HepG2 (cell line): ENCODE results near the gene ADRM1. TPM values are rescaled to one million over a fixed set of nuclear protein-coding genes. Genes with fewer than 3 reads are reported as not detected.

Experiments used
- ATAC-seq: fragments of 200-7000 bp; cut with Tn5 transposase; 3 replicates; pipeline ENCODE4 v1.9.1; 2020; ENCODE audit warnings: mild to moderate bottlenecking, moderate library complexity
- BruUV-seq: library from RNA; stranded (reverse); fragments of 400-500 nt; replicated peaks from 2 replicates; lab custom pipeline; 2021; lab: Mats Ljungman, UMichigan
- CTCF ChIA-PET: fragments of 300-600 bp; formaldehyde crosslinking; extraction: SDS; loops from one replicate; lab custom pipeline; 2021; ENCODE audit warnings: low total read pairs, inconsistent platforms, low intra/inter-chr PET ratio; lab: Yijun Ruan, JAX
- POLR2A ChIA-PET: fragments of 350-600 bp; sonication (Branson Sonifier 250); formaldehyde crosslinking; loops from one replicate; lab custom pipeline; 2020; ENCODE audit warnings: antibody characterized with exemption, inconsistent platforms; lab: Yijun Ruan, JAX
- DNase-seq: peaks from one replicate; pipeline ENCODE4 v3.0.0-alpha.2; 2015; ENCODE audit warnings: low spot score
- FAIRE-seq: peaks from 3 replicates; lab custom pipeline; 2011; peaks lifted over from hg19 to GRCh38; lab: Jason Lieb, UNC
- H2AFZ ChIP-seq: one replicate; pipeline ENCODE4 v1.6.1; 2011; ENCODE audit warnings: low read length, inconsistent platforms
- H3K27ac ChIP-seq: fragments of 300-600 bp; 3 replicates; pipeline ENCODE4 v1.8.0; 2011; ENCODE audit warnings: mixed run types, mild to moderate bottlenecking, mixed read lengths, low read length, inconsistent platforms; ENCODE audit not compliant: insufficient read depth; ENCODE audit errors: extremely low read length
- H3K27me3 ChIP-seq, 2 experiments: fragments of 200-600 bp in 1 of 2; 2 replicates in 1 of 2; 3 replicates in 1 of 2; pipeline versions ENCODE4 v1.6.0 to v1.8.0; 2011; ENCODE audit warnings: low read length in 2 of 2, mild to moderate bottlenecking in 2 of 2, moderate library complexity in 2 of 2, inconsistent platforms in 1 of 2; ENCODE audit not compliant: insufficient read depth in 2 of 2, control insufficient read depth in 1 of 2
- H3K36me3 ChIP-seq, 2 experiments: fragments of 200-600 bp in 1 of 2; replicated peaks in 1 of 2; 2 replicates in 1 of 2; 3 replicates in 1 of 2; pipeline versions ENCODE4 v1.5.1 to v1.8.0; 2011; ENCODE audit warnings: low read length in 2 of 2, inconsistent platforms in 1 of 2; ENCODE audit not compliant: insufficient read depth in 2 of 2, control insufficient read depth in 1 of 2
- H3K4me1 ChIP-seq: 2 replicates; pipeline ENCODE4 v1.5.1; 2012; ENCODE audit warnings: low read length, inconsistent platforms; ENCODE audit not compliant: insufficient read depth
- H3K4me2 ChIP-seq: 2 replicates; pipeline ENCODE4 v1.6.0; 2011; ENCODE audit warnings: low read depth, low read length, inconsistent platforms
- H3K4me3 ChIP-seq, 3 experiments: fragments of 200-600 bp in 1 of 3; sonication (generic), shearing (Covaris generic) in 1 of 3; replicated peaks in 1 of 3; 2 replicates each; pipeline ENCODE4 v1.5.1; 2011 to 2016; ENCODE audit warnings: low read length in 3 of 3, inconsistent platforms in 2 of 3, low read depth in 2 of 3, mild to moderate bottlenecking in 2 of 3, control low read depth in 1 of 3, mixed read lengths in 1 of 3; ENCODE audit not compliant: insufficient read depth in 1 of 3
- H3K79me2 ChIP-seq: one replicate; pipeline ENCODE4 v1.6.1; 2011; ENCODE audit warnings: low read length, inconsistent platforms; ENCODE audit not compliant: insufficient read depth
- H3K9ac ChIP-seq: 2 replicates; pipeline ENCODE4 v1.6.0; 2011; ENCODE audit warnings: mild to moderate bottlenecking, low read depth, low read length, inconsistent platforms; ENCODE audit not compliant: insufficient read depth
- H3K9me3 ChIP-seq: 2 replicates; pipeline ENCODE4 v1.5.1; 2012; ENCODE audit warnings: mild to moderate bottlenecking, low read length
- H4K20me1 ChIP-seq: 2 replicates; pipeline ENCODE4 v1.6.0; 2011; ENCODE audit warnings: inconsistent platforms, mild to moderate bottlenecking, low read length, moderate library complexity; ENCODE audit not compliant: insufficient read depth
- AGO2 ChIP-seq: fragments of 200-400 bp; formaldehyde crosslinking; optimal IDR thresholded peaks from 2 replicates; pipeline ENCODE3; 2017; ENCODE audit warnings: mild to moderate bottlenecking, low read depth, low read length, moderate library complexity
- ELK4 ChIP-seq: sonication (generic); formaldehyde crosslinking; IDR thresholded peaks from 2 replicates; pipeline ENCODE4 v1.9.0; 2021; ENCODE audit warnings: missing genetic modification reagents, borderline replicate concordance
- GATAD2A ChIP-seq: IDR thresholded peaks from 2 replicates; pipeline ENCODE4 v1.6.1; 2016
- HES4 ChIP-seq: sonication (generic); formaldehyde crosslinking; IDR thresholded peaks from 2 replicates; pipeline ENCODE4 v1.9.0; 2021; ENCODE audit warnings: mild to moderate bottlenecking, missing genetic modification reagents, borderline replicate concordance
- HNRNPL ChIP-seq: fragments of 200-400 bp; formaldehyde crosslinking; IDR thresholded peaks from 2 replicates; pipeline ENCODE4 v1.6.1; 2017; ENCODE audit warnings: mild to moderate bottlenecking, low read depth, low read length
- HOXA7 ChIP-seq: sonication (generic); formaldehyde crosslinking; IDR thresholded peaks from 2 replicates; pipeline ENCODE4 v1.8.1; 2022; ENCODE audit warnings: mild to moderate bottlenecking, missing genetic modification reagents, moderate library complexity
- IKZF1 ChIP-seq: fragments of 450-650 bp; IDR thresholded peaks from 2 replicates; pipeline ENCODE4 v1.7.1; 2016
- KLF16 ChIP-seq, 2 experiments: sonication (generic) in 1 of 2; formaldehyde crosslinking in 1 of 2; IDR thresholded peaks; 2 replicates each; pipeline versions ENCODE4 v1.6.1 to v1.8.0; 2016 to 2023; ENCODE audit warnings: missing genetic modification reagents in 2 of 2, missing compliant biosample characterization in 1 of 2
- MATR3 ChIP-seq: sonication (generic); formaldehyde crosslinking; IDR thresholded peaks from 2 replicates; pipeline ENCODE4 v1.4.0; 2020; ENCODE audit warnings: missing genetic modification reagents
- MEIS1 ChIP-seq: sonication (generic); formaldehyde crosslinking; IDR thresholded peaks from 2 replicates; pipeline ENCODE4 v1.9.0; 2021; ENCODE audit warnings: mild to moderate bottlenecking, missing genetic modification reagents, moderate library complexity, borderline replicate concordance
- MXD4 ChIP-seq: IDR thresholded peaks from 2 replicates; pipeline ENCODE4 v1.6.1; 2016; ENCODE audit warnings: mild to moderate bottlenecking, missing biosample characterization, missing genetic modification reagents
- RAD21 ChIP-seq: fragments of 450-650 bp; formaldehyde crosslinking; IDR thresholded peaks from 2 replicates; pipeline ENCODE4 v1.5.0; 2020; ENCODE audit warnings: mild to moderate bottlenecking
- RNF2 ChIP-seq: fragments of 450-650 bp; conservative IDR thresholded peaks from 2 replicates; pipeline ENCODE4 v1.6.1; 2016; ENCODE audit warnings: low read depth
- SIN3A ChIP-seq: IDR thresholded peaks from 2 replicates; pipeline ENCODE4 v1.6.1; 2011; ENCODE audit warnings: low read depth, mild to moderate bottlenecking, control low read depth, low read length, borderline replicate concordance
- SP140L ChIP-seq: sonication (generic); formaldehyde crosslinking; IDR thresholded peaks from 2 replicates; pipeline ENCODE4 v1.4.0; 2020; ENCODE audit warnings: missing genetic modification reagents, borderline replicate concordance
- SP4 ChIP-seq: sonication (generic); formaldehyde crosslinking; IDR thresholded peaks from 2 replicates; pipeline ENCODE4 v1.8.1; 2023; ENCODE audit warnings: mild to moderate bottlenecking, missing genetic modification reagents
- ZFP91 ChIP-seq: sonication (generic); formaldehyde crosslinking; IDR thresholded peaks from 2 replicates; pipeline ENCODE4 v1.9.0; 2022; ENCODE audit warnings: missing genetic modification reagents, mild to moderate bottlenecking, borderline replicate concordance
- ZNF256 ChIP-seq: sonication (generic); formaldehyde crosslinking; conservative IDR thresholded peaks from 2 replicates; pipeline ENCODE4 v1.4.0; 2020; ENCODE audit warnings: missing genetic modification reagents
- ZNF589 ChIP-seq: sonication (generic); formaldehyde crosslinking; conservative IDR thresholded peaks from 2 replicates; pipeline ENCODE4 v1.8.0; 2022; ENCODE audit warnings: mild to moderate bottlenecking, moderate library complexity, missing genetic modification reagents
- ZNF652 ChIP-seq: IDR thresholded peaks from 2 replicates; pipeline ENCODE4 v1.6.1; 2016; ENCODE audit warnings: low read depth, borderline replicate concordance
- ZNF670 ChIP-seq: sonication (generic); formaldehyde crosslinking; IDR thresholded peaks from 2 replicates; pipeline ENCODE4 v1.8.0; 2022; ENCODE audit warnings: mild to moderate bottlenecking, missing genetic modification reagents, borderline replicate concordance
- ZNF776 ChIP-seq: sonication (generic); formaldehyde crosslinking; IDR thresholded peaks from 2 replicates; pipeline ENCODE4 v1.4.0; 2020; ENCODE audit warnings: mild to moderate bottlenecking, missing genetic modification reagents
- ZSCAN21 ChIP-seq: sonication (generic); formaldehyde crosslinking; IDR thresholded peaks from 2 replicates; pipeline ENCODE4 v1.8.0; 2022; ENCODE audit warnings: mild to moderate bottlenecking, missing genetic modification reagents, moderate library complexity, borderline replicate concordance
- WGBS: methylation state at CpG from one replicate; pipeline ENCODE4 v1.1.6; 2017; ENCODE audit warnings: low lambda C conversion rate; 5-methylcytosine and 5-hydroxymethylcytosine counted together
- in situ Hi-C: cut with HindIII; loops from 2 replicates; pipeline ENCODE4 v1.10.0; 2017; ENCODE audit warnings: low pct_unique_long_range_greater_than_20kb; ENCODE audit not compliant: extremely low pct_ligation_motif_present
- intact Hi-C: fragments of 100-400 bp; cut with micrococcal nuclease; formaldehyde crosslinking; loops from one replicate; pipeline ENCODE4 v1.10.0; 2022; ENCODE audit not compliant: unreplicated experiment
- polyA plus RNA-seq, 8 experiments: library from polyadenylated mRNA; depleted of rRNA in 3 of 8; stranded (reverse) in 7 of 8; unstranded in 1 of 8; fragments of >200 nt; fragmentation: Illumina TruSeq in 4 of 8; extraction: Trizol in 4 of 8; gene quantifications; 2 replicates each; pipeline versions ENCODE4 v1.2.1 to v1.2.3, GENCODE V29; 2011 to 2016; ENCODE audit warnings: low read depth in 4 of 8, missing spikeins in 1 of 8, mixed read lengths in 1 of 8; ENCODE audit not compliant: insufficient read depth in 1 of 8
- total RNA-seq, 5 experiments: library from RNA; depleted of rRNA; stranded (reverse); fragments of >200 nt; fragmentation: Illumina TruSeq; extraction: Trizol; gene quantifications; 2 replicates each; pipeline ENCODE4 v1.2.3, GENCODE V29; 2016; ENCODE audit warnings: low read depth in 1 of 5

The ADRM1 gene
- total and polyA plus RNA-seq, 2 of the 13 experiments (the other 11 are each of a cell fraction or from before 2014, with no cell fraction given) = 92.9 to 154 TPM

- CTCF ChIA-PET = no interaction called here
- BruUV-seq = no TSS peak
- H3K9ac ChIP-seq = peak overlapping the region; percentile 48; the same call in 1 of the 2 replicates
- H3K4me2 ChIP-seq = no peak overlapping the region
- intact Hi-C loops = no loop called here
- FAIRE-seq (no peak), ATAC-seq (no peak), DNase-seq (no peak)
- no peaks in the 10 kb centered on the region for H3K27me3 ChIP-seq
- no peak overlapping the region; a peak in 1 of 6 replicates for H3K4me3 ChIP-seq
- H3K27ac ChIP-seq = peak overlapping the region; percentile 56
- H3K79me2 ChIP-seq = peaks cover 18% of the 10 kb centered on the region
- H3K9me3 ChIP-seq = no peaks in the 10 kb centered on the region
- in situ Hi-C loops = no loop called here
- H2AFZ ChIP-seq = no peak overlapping the region
- POLR2A ChIA-PET = interaction anchor here (1.0 to 5.8 kb wide), 4 partner anchors 12 to 49 kb away, joined by 3 to 62 read pairs (median 5); partner anchors contain the start of gene LAMA5
- H4K20me1 ChIP-seq = peaks cover 20% of the 10 kb centered on the region; the same call in 1 of the 2 replicates
- peaks cover 56% of the 10 kb centered on the region for H3K4me1 ChIP-seq
- 93% methylated on average over 33 of the region's 43 CpGs for WGBS
- peaks cover 33 to 42% of the 10 kb centered on the region in 2 experiments for H3K36me3 ChIP-seq
- TF ChIP-seq SP140L (no peak), MXD4 (no peak), HOXA7 (CRISPR knock-in tag) (no peak), AGO2 (peak; percentile 59), ZNF589 (no peak), MEIS1 (CRISPR knock-in tag) (no peak), SIN3A (0 out of 2 replicates have a peak, but pooled peaks have one; percentile 9), ZFP91 (CRISPR knock-in tag) (no peak), KLF16 (CRISPR knock-in tag; IDR thresholded peaks at IDR 0.05) (0 out of 4 replicates have a peak, but pooled peaks of 1 of the 2 experiments have one; percentile 29), ZNF776 (CRISPR knock-in tag) (0 out of 2 replicates have a peak, but pooled peaks have one; percentile 7), IKZF1 (no peak), ZSCAN21 (CRISPR knock-in tag) (no peak), HES4 (CRISPR knock-in tag) (peak; percentile 54; the same call in 1 of the 2 replicates), RNF2 (no peak), ZNF670 (CRISPR knock-in tag) (no peak), RAD21 (CRISPR knock-in tag) (0 out of 2 replicates have a peak, but pooled peaks have one; percentile 23), ZNF256 (CRISPR knock-in tag) (no peak), ELK4 (no peak), MATR3 (CRISPR knock-in tag) (no peak), GATAD2A (CRISPR knock-in tag) (no peak), ZNF652 (no peak), SP4 (CRISPR knock-in tag) (no peak), HNRNPL (peak; percentile 86; the same call in 1 of the 2 replicates)
Measured at GRCh38 chr20:62352402-62353288, 49.8 kb downstream of the ADRM1 start.
